GM18951 (cell line): ENCODE measurements around the gene MPPED1.

ENCODE experiments used
- POLR2A ChIP-seq: IDR thresholded peaks from 4 replicates; pipeline ENCODE4 v1.6.1; 2011; ENCODE audit warnings: mild to moderate bottlenecking; ENCODE audit not compliant: insufficient read length, insufficient read depth; ENCODE audit errors: extremely low read depth
- in situ Hi-C: fragments of 300-500 bp; cut with MboI; formaldehyde crosslinking; loops from one replicate; pipeline ENCODE4 v1.12.0; 2022; ENCODE audit warnings: low sequenced_read_pairs, mixed read lengths, inconsistent platforms; ENCODE audit not compliant: unreplicated experiment

The MPPED1 gene

GRCh38 chr22:43385770-43386641, 25.8 kb upstream of the MPPED1 start:
- TF ChIP-seq POLR2A: no peak
- in situ Hi-C loops: loop anchor here (5.0 to 25.0 kb wide), 2 partner anchors 114 to 501 kb away; partner anchors contain the start of gene PNPLA5

- in situ Hi-C loops: loop anchor here (5.0 to 25.0 kb wide), 2 partner anchors 116 to 499 kb away; partner anchors contain the start of gene PNPLA5
- TF ChIP-seq POLR2A: no peak
Observed at GRCh38 chr22:43387815-43388214, 24.0 kb upstream of the MPPED1 start.

GRCh38 chr22:43388420-43388851, 23.4 kb upstream of the MPPED1 start:
- TF ChIP-seq POLR2A: no peak
- in situ Hi-C loops: loop anchor here (5.0 to 25.0 kb wide), 2 partner anchors 116 to 499 kb away; partner anchors contain the start of gene PNPLA5

GRCh38 chr22:43389227-43389836, 22.5 kb upstream of the MPPED1 start:
- in situ Hi-C loops: loop anchor here (5.0 to 25.0 kb wide), 2 partner anchors 117 to 498 kb away; partner anchors contain the start of gene PNPLA5
- TF ChIP-seq POLR2A: no peak

- TF ChIP-seq POLR2A: no peak
- in situ Hi-C loops: loop anchor here (25.0 kb wide), 1 partner anchor 497 kb away; the partner anchor contains the start of gene PNPLA5
Observed at GRCh38 chr22:43390166-43390565, 21.6 kb upstream of the MPPED1 start.

GRCh38 chr22:43390872-43391271, 20.9 kb upstream of the MPPED1 start:
- in situ Hi-C loops: loop anchor here (25.0 kb wide), 1 partner anchor 496 kb away; the partner anchor contains the start of gene PNPLA5
- no peak for TF ChIP-seq POLR2A

GRCh38 chr22:43391306-43391705, 20.5 kb upstream of the MPPED1 start:
- in situ Hi-C loops: loop anchor here (25.0 kb wide), 1 partner anchor 496 kb away; the partner anchor contains the start of gene PNPLA5

GRCh38 chr22:43392385-43392989, 19.3 kb upstream of the MPPED1 start:
- TF ChIP-seq POLR2A: no peak
- in situ Hi-C loops: loop anchor here (25.0 kb wide), 1 partner anchor 495 kb away; the partner anchor contains the start of gene PNPLA5

More at GRCh38 chr22:43391306-43391705, 20.5 kb upstream of the MPPED1 start:
- no peak for TF ChIP-seq POLR2A

GRCh38 chr22:43393132-43393843, 18.5 kb upstream of the MPPED1 start:
- in situ Hi-C loops: loop anchor here (25.0 kb wide), 1 partner anchor 494 kb away; the partner anchor contains the start of gene PNPLA5
- no peak for TF ChIP-seq POLR2A

GRCh38 chr22:43393844-43394474, 17.9 kb upstream of the MPPED1 start:
- in situ Hi-C loops: loop anchor here (25.0 kb wide), 1 partner anchor 493 kb away; the partner anchor contains the start of gene PNPLA5

GRCh38 chr22:43395086-43395695, 16.6 kb upstream of the MPPED1 start:
- in situ Hi-C loops: loop anchor here (25.0 kb wide), 1 partner anchor 492 kb away; the partner anchor contains the start of gene PNPLA5
- TF ChIP-seq POLR2A: no peak

More at GRCh38 chr22:43393844-43394474, 17.9 kb upstream of the MPPED1 start:
- TF ChIP-seq POLR2A: no peak

GRCh38 chr22:43396321-43396933, 15.4 kb upstream of the MPPED1 start:
- no peak for TF ChIP-seq POLR2A
- in situ Hi-C loops: loop anchor here (25.0 kb wide), 1 partner anchor 491 kb away; the partner anchor contains the start of gene PNPLA5
